Measurements from ENCODE around the gene KCNC3. TPM values are rescaled to one million over a fixed set of nuclear protein-coding genes. Genes with fewer than 3 reads are reported as not detected.

The KCNC3 gene
- total and polyA plus RNA-seq, 10 of the 15 experiments (the other 5 are each of a cell fraction or from before 2014, with no cell fraction given): 0.08 to 3.8 (median 0.44) TPM; not detected in 2

GRCh38 chr19:50357178-50358100, 28.3 kb upstream of the KCNC3 start (continued):
- TF ChIP-seq RB1 (IDR thresholded peaks at IDR 0.05; ENCODE audit: borderline replicate concordance): no peak; the same call in 1 of the 2 replicates
- no peak for TF ChIP-seq RBBP5 (conservative IDR thresholded peaks at IDR 0.05)
- TF ChIP-seq MAX (IDR thresholded peaks at IDR 0.05; ENCODE audit: low read depth, low read length): 0 out of 2 replicates have a peak, but pooled peaks have one; percentile 51
- no peak for TF ChIP-seq USF1 (IDR thresholded peaks at IDR 0.05; ENCODE audit: borderline replicate concordance, extremely low read length, insufficient read depth, low read depth, low read length)
- TF ChIP-seq MYC (IDR thresholded peaks at IDR 0.05; ENCODE audit: insufficient read depth, insufficient read length, insufficient replicate concordance, low read length, severe bottlenecking): peak; percentile 33
- 0 out of 2 replicates have a peak, but pooled peaks have one; percentile 38 for TF ChIP-seq TAF1 (IDR thresholded peaks at IDR 0.05; ENCODE audit: borderline replicate concordance, low read depth, low read length)
- peak; percentile 90 to 92 for TF ChIP-seq IKZF2 (IDR thresholded peaks at IDR 0.05)
- TF ChIP-seq NFYA (IDR thresholded peaks at IDR 0.05; ENCODE audit: borderline replicate concordance, low read depth, low read length): no peak
- TF ChIP-seq SMAD5 (IDR thresholded peaks at IDR 0.05; ENCODE audit: low read depth): no peak; the same call in 1 of the 2 replicates
- no peak for TF ChIP-seq FOS (IDR thresholded peaks at IDR 0.05; ENCODE audit: borderline replicate concordance, extremely low read depth, insufficient read length)
- TF ChIP-seq ATF3 (IDR thresholded peaks at IDR 0.05; ENCODE audit: borderline replicate concordance, extremely low read depth, low read depth, low read length): no peak
- TF ChIP-seq ESRRA (IDR thresholded peaks at IDR 0.05; ENCODE audit: low read length): no peak
- peak; percentile 78 for TF ChIP-seq ZNF687 (IDR thresholded peaks at IDR 0.05)
- TF ChIP-seq POU2F2 (IDR thresholded peaks at IDR 0.05; ENCODE audit: borderline replicate concordance, low read depth, low read length): 0 out of 3 replicates have a peak, but pooled peaks have one; percentile 35
- no peak for TF ChIP-seq SREBF2 (IDR thresholded peaks at IDR 0.05; ENCODE audit: low read length)
- TF ChIP-seq ZBTB4 (CRISPR knock-in tag; IDR thresholded peaks at IDR 0.05): no peak
